T-cell (primary cell): ENCODE results near the gene PLIN5. TPM values are rescaled to one million over a fixed set of nuclear protein-coding genes. Genes with fewer than 3 reads are reported as not detected.

Experiments used
- ATAC-seq, 4 experiments: fragments of 200-7000 bp in 3 of 4; fragments of 150-1000 bp in 1 of 4; cut with Tn5 transposase; replicated peaks in 1 of 4; 1 replicate in 3 of 4; 2 replicates in 1 of 4; pipeline ENCODE4 v1.10.0; 2021; ENCODE audit warnings: moderate library complexity in 3 of 4, mild to moderate bottlenecking in 2 of 4, moderate number of reproducible peaks in 1 of 4
- CTCF ChIA-PET, 2 donors: fragments of 300-600 bp; sonication (Branson Sonifier 250); formaldehyde crosslinking; loops; one replicate each; lab custom pipeline; 2022; ENCODE audit warnings: antibody characterized with exemption in 2 of 2; lab: Charles Lee
- POLR2A ChIA-PET, 2 donors: fragments of 300-600 bp; sonication (Branson Sonifier 250); formaldehyde crosslinking; loops; one replicate each; lab custom pipeline; 2022; ENCODE audit warnings: antibody characterized with exemption in 2 of 2; lab: Charles Lee
- DNase-seq, 35 experiments: peaks; one replicate each; pipeline versions ENCODE4 v3.0.0 to v3.0.0-alpha.2; 2013 to 2023
- H3K27ac ChIP-seq: one replicate; pipeline ENCODE4 v1.5.1; 2013; ENCODE audit warnings: low read length
- H3K27me3 ChIP-seq, 2 experiments: replicated peaks in 1 of 2; 1 replicate in 1 of 2; 2 replicates in 1 of 2; pipeline versions ENCODE4 v1.6.1 to v1.7.0; 2013; ENCODE audit warnings: low read length in 1 of 2, mixed read lengths in 1 of 2; ENCODE audit not compliant: control insufficient read depth in 2 of 2, insufficient read depth in 2 of 2; ENCODE audit errors: extremely low read depth in 1 of 2
- H3K36me3 ChIP-seq, 2 donors: 1 replicate in 1 of 2; 2 replicates in 1 of 2; pipeline versions ENCODE4 v1.6.1 to v1.7.0; 2013; ENCODE audit warnings: low read length in 1 of 2; ENCODE audit not compliant: control insufficient read depth in 2 of 2, insufficient read depth in 1 of 2; ENCODE audit errors: extremely low read depth in 1 of 2
- H3K4me1 ChIP-seq, 2 experiments: 1 replicate in 1 of 2; 2 replicates in 1 of 2; pipeline versions ENCODE4 v1.6.1 to v1.7.0; 2013; ENCODE audit warnings: low read length in 2 of 2, mixed read lengths in 1 of 2; ENCODE audit not compliant: insufficient read depth in 2 of 2, control insufficient read depth in 1 of 2; ENCODE audit errors: extremely low read depth in 1 of 2
- H3K4me3 ChIP-seq, 2 donors: 1 replicate in 1 of 2; 2 replicates in 1 of 2; pipeline versions ENCODE4 v1.5.1 to v1.7.0; 2013; ENCODE audit warnings: mild to moderate bottlenecking in 2 of 2, low read length in 1 of 2, moderate library complexity in 1 of 2; ENCODE audit not compliant: control insufficient read depth in 1 of 2; ENCODE audit errors: extremely low read depth in 1 of 2
- H3K9me3 ChIP-seq: 2 replicates; pipeline ENCODE4 v1.7.0; 2013
- H3K27ac Mint-ChIP-seq, 2 donors: one replicate each; pipeline ENCODE4 v1.8.0; 2020 to 2021; ENCODE audit warnings: mild to moderate bottlenecking in 2 of 2, mixed read lengths in 2 of 2
- H3K27me3 Mint-ChIP-seq, 2 donors: one replicate each; pipeline ENCODE4 v1.8.0; 2021 to 2022; ENCODE audit warnings: mixed read lengths in 2 of 2
- H3K36me3 Mint-ChIP-seq: one replicate; pipeline ENCODE4 v1.8.0; 2021; ENCODE audit warnings: mixed read lengths
- H3K4me1 Mint-ChIP-seq, 3 donors: one replicate each; pipeline ENCODE4 v1.8.0; 2020 to 2022; ENCODE audit warnings: mixed read lengths in 3 of 3, mild to moderate bottlenecking in 1 of 3
- H3K4me3 Mint-ChIP-seq, 3 donors: one replicate each; pipeline ENCODE4 v1.8.0; 2020 to 2022; ENCODE audit warnings: mild to moderate bottlenecking in 3 of 3, mixed read lengths in 3 of 3, moderate library complexity in 3 of 3
- H3K9me3 Mint-ChIP-seq, 3 donors: one replicate each; pipeline ENCODE4 v1.8.0; 2020 to 2022; ENCODE audit warnings: mixed read lengths in 3 of 3
- WGBS: methylation state at CpG from one replicate; pipeline ENCODE4 v1.1.5; 2013; ENCODE audit warnings: missing lambda C conversion rate; ENCODE audit not compliant: insufficient coverage; 5-methylcytosine and 5-hydroxymethylcytosine counted together
- total RNA-seq, 35 experiments: library from RNA in 6 of 35; stranded (reverse) in 6 of 35; fragments of 120-200 nt in 1 of 35; gene quantifications; one replicate each; pipeline versions ENCODE4 v1.2.1 to v1.2.4 and lab custom pipeline; 2013 to 2026

Gene PLIN5
- total RNA-seq, 5 donors from 2014 or later (not counting 1 experiment from before 2014, with no cell fraction given), result 0.14 to 2.3 (median 0.99) TPM

- H3K36me3 ChIP-seq, result no peaks in the 10 kb centered on the region
- Mint-ChIP-seq H3K27ac (no peak overlapping the region), H3K9me3 (no peaks in the 10 kb centered on the region), H3K27me3 (peaks cover 22 to 55% of the 10 kb centered on the region in 2 donors), H3K4me1 (no peaks in the 10 kb centered on the region), H3K4me3 (no peak overlapping the region), H3K36me3 (no peaks in the 10 kb centered on the region)
- H3K4me1 ChIP-seq, result peaks cover 0 to 8% of the 10 kb centered on the region in 2 experiments
- ChIA-PET POLR2A (no interaction called here), CTCF (interaction anchor here (0.6 to 1.1 kb wide), 4 partner anchors 17 to 887 kb away, joined by 3 to 9 read pairs (median 4); no protein-coding TSS in a partner anchor)
- no peak overlapping the region for H3K27ac ChIP-seq
- ATAC-seq, result peak in 3 of 4 experiments; percentile 57 to 60 (median 57)
- H3K9me3 ChIP-seq, result no peaks in the 10 kb centered on the region
- peaks cover 4 to 80% of the 10 kb centered on the region in 2 experiments for H3K27me3 ChIP-seq
- DNase-seq, result peak in 30 of 35 experiments; percentile 26 to 73 (median 56)
- no peak overlapping the region for H3K4me3 ChIP-seq
- 47% methylated on average over 14 of the region's 17 CpGs for WGBS
Observed at GRCh38 chr19:4576016-4576933, 41.3 kb upstream of the PLIN5 start.

GRCh38 chr19:4575267-4576015, 40.4 kb upstream of the PLIN5 start:
- Histone ChIP-seq H3K4me1 (peaks cover 0 to 2% of the 10 kb centered on the region in 2 experiments), H3K27me3 (peaks cover 4 to 74% of the 10 kb centered on the region in 2 experiments), H3K9me3 (no peaks in the 10 kb centered on the region), H3K4me3 (no peak overlapping the region), H3K36me3 (no peaks in the 10 kb centered on the region), H3K27ac (no peak overlapping the region)
- ATAC-seq (no peak), DNase-seq (no peak)
- H3K36me3 Mint-ChIP-seq, result no peaks in the 10 kb centered on the region
- ChIA-PET POLR2A (no interaction called here), CTCF (interaction anchor here (0.6 to 1.1 kb wide), 3 partner anchors 18 to 886 kb away, joined by 3 to 4 read pairs (median 4); no protein-coding TSS in a partner anchor)
- no peak overlapping the region for H3K4me3 Mint-ChIP-seq
- H3K27ac Mint-ChIP-seq, result no peak overlapping the region
- no peaks in the 10 kb centered on the region for H3K9me3 Mint-ChIP-seq
- WGBS, result 38% methylated on average over 14 of the region's 19 CpGs
- H3K27me3 Mint-ChIP-seq, result peaks cover 22 to 55% of the 10 kb centered on the region in 2 donors
- no peaks in the 10 kb centered on the region for H3K4me1 Mint-ChIP-seq

GRCh38 chr19:4573682-4574081, 38.7 kb upstream of the PLIN5 start:
- Mint-ChIP-seq H3K36me3 (no peaks in the 10 kb centered on the region), H3K4me3 (no peak overlapping the region), H3K9me3 (no peaks in the 10 kb centered on the region), H3K27me3 (peaks cover 13 to 39% of the 10 kb centered on the region in 2 donors), H3K27ac (no peak overlapping the region), H3K4me1 (no peaks in the 10 kb centered on the region)
- H3K27ac ChIP-seq, result no peak overlapping the region
- no peaks in the 10 kb centered on the region for H3K36me3 ChIP-seq
- H3K4me1 ChIP-seq, result no peaks in the 10 kb centered on the region
- CTCF ChIA-PET, result no interaction called here
- 71% methylated on average over 3 of the region's 6 CpGs for WGBS
- H3K4me3 ChIP-seq, result no peak overlapping the region
- no peaks in the 10 kb centered on the region for H3K9me3 ChIP-seq
- ATAC-seq (no peak), DNase-seq (no peak)
- peaks cover 1 to 57% of the 10 kb centered on the region in 2 experiments for H3K27me3 ChIP-seq
- POLR2A ChIA-PET, result no interaction called here

GRCh38 chr19:4571305-4571917, 36.4 kb upstream of the PLIN5 start:
- Mint-ChIP-seq H3K36me3 (no peaks in the 10 kb centered on the region), H3K27me3 (peaks cover 12 to 30% of the 10 kb centered on the region in 2 donors), H3K4me3 (no peak overlapping the region), H3K9me3 (no peaks in the 10 kb centered on the region), H3K27ac (no peak overlapping the region), H3K4me1 (no peaks in the 10 kb centered on the region)
- CTCF ChIA-PET, result interaction anchor here in 1 of 2 donors (0.6 kb wide), 1 partner anchor 22 kb away, joined by 4 read pairs; no protein-coding TSS in a partner anchor
- no peaks in the 10 kb centered on the region for H3K4me1 ChIP-seq
- no peaks in the 10 kb centered on the region for H3K36me3 ChIP-seq
- peaks cover 0 to 49% of the 10 kb centered on the region in 2 experiments for H3K27me3 ChIP-seq
- WGBS, result 85% methylated on average over 17 of the region's 22 CpGs
- no peak for ATAC-seq
- POLR2A ChIA-PET, result no interaction called here
- H3K9me3 ChIP-seq, result no peaks in the 10 kb centered on the region
- H3K27ac ChIP-seq, result no peak overlapping the region
- DNase-seq, result no peak
- H3K4me3 ChIP-seq, result no peak overlapping the region

GRCh38 chr19:4570916-4571304, 35.9 kb upstream of the PLIN5 start:
- H3K4me3 Mint-ChIP-seq, result no peak overlapping the region
- Histone ChIP-seq H3K27me3 (peaks cover 0 to 48% of the 10 kb centered on the region in 2 experiments), H3K36me3 (no peaks in the 10 kb centered on the region), H3K4me3 (no peak overlapping the region), H3K27ac (no peak overlapping the region), H3K4me1 (no peaks in the 10 kb centered on the region), H3K9me3 (no peaks in the 10 kb centered on the region)
- H3K27me3 Mint-ChIP-seq, result peaks cover 7 to 25% of the 10 kb centered on the region in 2 donors
- CTCF ChIA-PET, result interaction anchor here in 1 of 2 donors (0.6 kb wide), 1 partner anchor 23 kb away, joined by 4 read pairs; no protein-coding TSS in a partner anchor
- 76% methylated on average over 4 of the region's 5 CpGs for WGBS
- H3K9me3 Mint-ChIP-seq, result no peaks in the 10 kb centered on the region
- DNase-seq, result no peak
- H3K36me3 Mint-ChIP-seq, result no peaks in the 10 kb centered on the region
- H3K27ac Mint-ChIP-seq, result no peak overlapping the region
- POLR2A ChIA-PET, result no interaction called here
- H3K4me1 Mint-ChIP-seq, result no peaks in the 10 kb centered on the region
- ATAC-seq, result no peak

- ChIA-PET POLR2A (no interaction called here), CTCF (interaction anchor here in 1 of 2 donors (0.6 kb wide), 1 partner anchor 23 kb away, joined by 4 read pairs; no protein-coding TSS in a partner anchor)
- Mint-ChIP-seq H3K27me3 (peaks cover 5 to 20% of the 10 kb centered on the region in 2 donors), H3K4me3 (no peak overlapping the region), H3K9me3 (no peaks in the 10 kb centered on the region), H3K4me1 (no peaks in the 10 kb centered on the region), H3K36me3 (no peaks in the 10 kb centered on the region), H3K27ac (no peak overlapping the region)
- DNase-seq, result no peak
- Histone ChIP-seq H3K9me3 (no peaks in the 10 kb centered on the region), H3K27ac (no peak overlapping the region), H3K4me3 (no peak overlapping the region), H3K36me3 (no peaks in the 10 kb centered on the region), H3K4me1 (no peaks in the 10 kb centered on the region), H3K27me3 (peaks cover 0 to 42% of the 10 kb centered on the region in 2 experiments)
- no peak for ATAC-seq
- WGBS, result 85% methylated on average over 11 of the region's 11 CpGs
Observed at GRCh38 chr19:4570402-4570801, 35.4 kb upstream of the PLIN5 start.
